Measurements from ENCODE around the gene RPL22. TPM values are rescaled to one million over a fixed set of nuclear protein-coding genes. Genes with fewer than 3 reads are reported as not detected.

Gene RPL22
- total RNA-seq, 1 experiment from 2014 or later: 309 TPM

- H3K36me3 ChIP-seq (ENCODE audit: control insufficient read depth, insufficient read depth, low read length): no peaks in the 10 kb centered on the region
- intact Hi-C loops (cut with micrococcal nuclease; ENCODE audit: unreplicated experiment): no loop called here
Measured at GRCh38 chr1:6162341-6162740, 37.1 kb downstream of the RPL22 start.

GRCh38 chr1:6158181-6158580 is 41.2 kb downstream of the RPL22 start:
- POLR2A ChIA-PET: no interaction called here
- H3K4me1 ChIP-seq (ENCODE audit: control insufficient read depth, insufficient read depth, low read length): peaks cover 23% of the 10 kb centered on the region
- no peak overlapping the region for H3K4me3 ChIP-seq (ENCODE audit: low read depth in 2 of 2, low read length in 2 of 2)
- no peaks in the 10 kb centered on the region for H3K9me3 ChIP-seq (ENCODE audit: control insufficient read depth, insufficient read depth, low read depth, low read length)
- CTCF ChIA-PET: interaction anchor here (0.5 to 0.8 kb wide), 4 partner anchors 27 to 320 kb away, joined by 3 to 12 read pairs (median 3); no protein-coding TSS in a partner anchor
- TF ChIP-seq, protein P1, sequence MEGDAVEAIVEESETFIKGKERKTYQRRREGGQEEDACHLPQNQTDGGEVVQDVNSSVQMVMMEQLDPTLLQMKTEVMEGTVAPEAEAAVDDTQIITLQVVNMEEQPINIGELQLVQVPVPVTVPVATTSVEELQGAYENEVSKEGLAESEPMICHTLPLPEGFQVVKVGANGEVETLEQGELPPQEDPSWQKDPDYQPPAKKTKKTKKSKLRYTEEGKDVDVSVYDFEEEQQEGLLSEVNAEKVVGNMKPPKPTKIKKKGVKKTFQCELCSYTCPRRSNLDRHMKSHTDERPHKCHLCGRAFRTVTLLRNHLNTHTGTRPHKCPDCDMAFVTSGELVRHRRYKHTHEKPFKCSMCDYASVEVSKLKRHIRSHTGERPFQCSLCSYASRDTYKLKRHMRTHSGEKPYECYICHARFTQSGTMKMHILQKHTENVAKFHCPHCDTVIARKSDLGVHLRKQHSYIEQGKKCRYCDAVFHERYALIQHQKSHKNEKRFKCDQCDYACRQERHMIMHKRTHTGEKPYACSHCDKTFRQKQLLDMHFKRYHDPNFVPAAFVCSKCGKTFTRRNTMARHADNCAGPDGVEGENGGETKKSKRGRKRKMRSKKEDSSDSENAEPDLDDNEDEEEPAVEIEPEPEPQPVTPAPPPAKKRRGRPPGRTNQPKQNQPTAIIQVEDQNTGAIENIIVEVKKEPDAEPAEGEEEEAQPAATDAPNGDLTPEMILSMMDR (IDR thresholded peaks at IDR 0.05): no peak
- no peak; the same call in 1 of the 2 replicates for TF ChIP-seq TCF7L2 (IDR thresholded peaks at IDR 0.05; ENCODE audit: low read depth, low read length)
- TF ChIP-seq, protein P2, sequence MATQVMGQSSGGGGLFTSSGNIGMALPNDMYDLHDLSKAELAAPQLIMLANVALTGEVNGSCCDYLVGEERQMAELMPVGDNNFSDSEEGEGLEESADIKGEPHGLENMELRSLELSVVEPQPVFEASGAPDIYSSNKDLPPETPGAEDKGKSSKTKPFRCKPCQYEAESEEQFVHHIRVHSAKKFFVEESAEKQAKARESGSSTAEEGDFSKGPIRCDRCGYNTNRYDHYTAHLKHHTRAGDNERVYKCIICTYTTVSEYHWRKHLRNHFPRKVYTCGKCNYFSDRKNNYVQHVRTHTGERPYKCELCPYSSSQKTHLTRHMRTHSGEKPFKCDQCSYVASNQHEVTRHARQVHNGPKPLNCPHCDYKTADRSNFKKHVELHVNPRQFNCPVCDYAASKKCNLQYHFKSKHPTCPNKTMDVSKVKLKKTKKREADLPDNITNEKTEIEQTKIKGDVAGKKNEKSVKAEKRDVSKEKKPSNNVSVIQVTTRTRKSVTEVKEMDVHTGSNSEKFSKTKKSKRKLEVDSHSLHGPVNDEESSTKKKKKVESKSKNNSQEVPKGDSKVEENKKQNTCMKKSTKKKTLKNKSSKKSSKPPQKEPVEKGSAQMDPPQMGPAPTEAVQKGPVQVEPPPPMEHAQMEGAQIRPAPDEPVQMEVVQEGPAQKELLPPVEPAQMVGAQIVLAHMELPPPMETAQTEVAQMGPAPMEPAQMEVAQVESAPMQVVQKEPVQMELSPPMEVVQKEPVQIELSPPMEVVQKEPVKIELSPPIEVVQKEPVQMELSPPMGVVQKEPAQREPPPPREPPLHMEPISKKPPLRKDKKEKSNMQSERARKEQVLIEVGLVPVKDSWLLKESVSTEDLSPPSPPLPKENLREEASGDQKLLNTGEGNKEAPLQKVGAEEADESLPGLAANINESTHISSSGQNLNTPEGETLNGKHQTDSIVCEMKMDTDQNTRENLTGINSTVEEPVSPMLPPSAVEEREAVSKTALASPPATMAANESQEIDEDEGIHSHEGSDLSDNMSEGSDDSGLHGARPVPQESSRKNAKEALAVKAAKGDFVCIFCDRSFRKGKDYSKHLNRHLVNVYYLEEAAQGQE (IDR thresholded peaks at IDR 0.05; ENCODE audit: insufficient read depth in 1 of 2, low read depth in 2 of 2, low read length in 1 of 2): no peak
- no peak for TF ChIP-seq SIN3A (IDR thresholded peaks at IDR 0.05; ENCODE audit: borderline replicate concordance, insufficient read depth, low read depth, low read length)
- TF ChIP-seq POLR2AphosphoS5 (IDR thresholded peaks at IDR 0.05; ENCODE audit: low read depth, low read length): no peak
- H3K36me3 ChIP-seq (ENCODE audit: control insufficient read depth, insufficient read depth, low read length): no peaks in the 10 kb centered on the region
- BruUV-seq (replicated peaks): no TSS peak
- peak overlapping the region; percentile 83 for H3K27ac ChIP-seq (ENCODE audit: low read length)
- no peak for DNase-seq (ENCODE audit: low read depth, low spot score)
- no peak; the same call in 1 of the 2 replicates for ATAC-seq
- in situ Hi-C loops (cut with HindIII; ENCODE audit: low pct_unique_long_range_greater_than_20kb, low sequenced_read_pairs): no loop called here
- H3K27me3 ChIP-seq (ENCODE audit: control insufficient read depth, insufficient read depth, low read length): no peaks in the 10 kb centered on the region
- intact Hi-C loops (cut with micrococcal nuclease; ENCODE audit: unreplicated experiment): no loop called here

More at GRCh38 chr1:6162341-6162740, 37.1 kb downstream of the RPL22 start:
- Histone ChIP-seq H3K27me3 (ENCODE audit: control insufficient read depth, insufficient read depth, low read length) (no peaks in the 10 kb centered on the region), H3K27ac (ENCODE audit: low read length) (no peak overlapping the region), H3K4me1 (ENCODE audit: control insufficient read depth, insufficient read depth, low read length) (peaks cover 11% of the 10 kb centered on the region), H3K4me3 (ENCODE audit: low read depth in 2 of 2, low read length in 2 of 2) (no peak overlapping the region), H3K9me3 (ENCODE audit: control insufficient read depth, insufficient read depth, low read depth, low read length) (no peaks in the 10 kb centered on the region)
- no peak for ATAC-seq
- ChIA-PET POLR2A (no interaction called here), CTCF (interaction anchor here (0.7 kb wide), 1 partner anchor 76 kb away, joined by 3 read pairs; no protein-coding TSS in a partner anchor)
- TF ChIP-seq, protein P1 (IDR thresholded peaks at IDR 0.05): no peak
- TF ChIP-seq TCF7L2 (IDR thresholded peaks at IDR 0.05; ENCODE audit: low read depth, low read length): no peak
- TF ChIP-seq, protein P2 (IDR thresholded peaks at IDR 0.05; ENCODE audit: insufficient read depth in 1 of 2, low read depth in 2 of 2, low read length in 1 of 2): no peak
- TF ChIP-seq POLR2AphosphoS5 (IDR thresholded peaks at IDR 0.05; ENCODE audit: low read depth, low read length): no peak
- TF ChIP-seq SIN3A (IDR thresholded peaks at IDR 0.05; ENCODE audit: borderline replicate concordance, insufficient read depth, low read depth, low read length): no peak
- no peak for DNase-seq (ENCODE audit: low read depth, low spot score)
- in situ Hi-C loops (cut with HindIII; ENCODE audit: low pct_unique_long_range_greater_than_20kb, low sequenced_read_pairs): no loop called here
- no TSS peak for BruUV-seq (replicated peaks)

Measured in Panc1 (cell line).